Subcutaneous abdominal adipose tissue (tissue), 5 donors: ENCODE results near the gene TLE4.

Experiments used
- H3K27ac ChIP-seq: one replicate; pipeline ENCODE4 v1.7.0; 2013; ENCODE audit warnings: low read depth, mild to moderate bottlenecking, inconsistent platforms, low read length, moderate library complexity
- H3K27me3 ChIP-seq, 5 donors: one replicate each; pipeline ENCODE4 v1.7.0; 2013; ENCODE audit warnings: low read length in 5 of 5, inconsistent platforms in 1 of 5; ENCODE audit not compliant: control insufficient read depth in 5 of 5, insufficient read depth in 4 of 5
- H3K36me3 ChIP-seq, 5 donors: one replicate each; pipeline ENCODE4 v1.7.0; 2013; ENCODE audit warnings: low read length in 5 of 5; ENCODE audit not compliant: control insufficient read depth in 5 of 5, insufficient read depth in 5 of 5
- H3K4me1 ChIP-seq, 5 donors: one replicate each; pipeline ENCODE4 v1.7.0; 2013; ENCODE audit warnings: low read length in 5 of 5, mild to moderate bottlenecking in 3 of 5, moderate library complexity in 1 of 5; ENCODE audit not compliant: control insufficient read depth in 5 of 5, insufficient read depth in 5 of 5
- H3K4me3 ChIP-seq, 5 donors: one replicate each; pipeline ENCODE4 v1.7.0; 2013; ENCODE audit warnings: low read length in 5 of 5, low read depth in 1 of 5
- H3K9ac ChIP-seq, 5 donors: one replicate each; pipeline ENCODE4 v1.7.0; 2013; ENCODE audit warnings: low read length in 5 of 5, mild to moderate bottlenecking in 4 of 5, moderate library complexity in 3 of 5
- H3K9me3 ChIP-seq, 5 donors: one replicate each; pipeline ENCODE4 v1.7.0; 2013; ENCODE audit warnings: low read length in 5 of 5; ENCODE audit not compliant: control insufficient read depth in 5 of 5
- donor health status: healthy.
- donor health status: healthy.
- donor health status: healthy.
- donor health status: healthy.
- donor health status: healthy.

The TLE4 gene

DNA sequence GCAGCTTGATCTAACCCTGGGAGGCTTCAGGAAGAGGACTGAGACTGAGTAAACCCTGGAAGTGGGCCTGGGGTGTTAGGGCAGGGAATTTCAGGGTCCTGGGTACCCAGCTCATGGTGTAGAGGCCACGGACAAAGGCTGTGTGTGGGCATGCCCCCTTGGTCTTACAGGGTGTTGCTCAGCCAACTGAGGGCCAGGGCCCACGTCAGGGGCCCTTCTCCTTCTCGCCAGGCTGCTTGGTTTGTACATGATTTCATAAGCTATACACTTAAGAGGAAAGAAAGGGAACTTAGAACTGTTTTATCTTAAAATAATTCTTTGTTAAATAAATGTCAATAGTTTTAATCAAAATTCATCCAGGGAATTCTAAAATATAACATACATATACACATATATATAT, 95.4 kb downstream of the TLE4 start:
- Histone ChIP-seq H3K36me3 (peaks cover 0 to 3% (median 0%) of the 10 kb centered on the region in 5 donors), H3K9me3 (no peaks in the 10 kb centered on the region), H3K27ac (no peak overlapping the region), H3K4me3 (no peak overlapping the region), H3K27me3 (no peaks in the 10 kb centered on the region), H3K4me1 (peaks cover 0 to 27% (median 13%) of the 10 kb centered on the region in 5 donors), H3K9ac (no peak overlapping the region)

GRCh38 chr9:79667817-79668436, 96.2 kb downstream of the TLE4 start:
- no peak overlapping the region for H3K9ac ChIP-seq
- no peak overlapping the region for H3K27ac ChIP-seq
- no peaks in the 10 kb centered on the region for H3K9me3 ChIP-seq
- no peaks in the 10 kb centered on the region for H3K27me3 ChIP-seq
- H3K4me3 ChIP-seq: no peak overlapping the region
- peaks cover 0 to 21% (median 11%) of the 10 kb centered on the region in 5 donors for H3K4me1 ChIP-seq
- H3K36me3 ChIP-seq: peaks cover 0 to 3% (median 0%) of the 10 kb centered on the region in 5 donors

GRCh38 chr9:79668956-79669355, 97.2 kb downstream of the TLE4 start:
- Histone ChIP-seq H3K4me3 (no peak overlapping the region), H3K4me1 (peaks cover 0 to 12% (median under 1%) of the 10 kb centered on the region in 5 donors), H3K9me3 (no peaks in the 10 kb centered on the region), H3K27me3 (no peaks in the 10 kb centered on the region), H3K9ac (no peak overlapping the region), H3K27ac (no peak overlapping the region), H3K36me3 (peaks cover 0 to 3% (median 0%) of the 10 kb centered on the region in 5 donors)

GRCh38 chr9:79670269-79670961, 98.7 kb downstream of the TLE4 start:
- H3K9ac ChIP-seq: no peak overlapping the region
- no peak overlapping the region for H3K4me3 ChIP-seq
- no peaks in the 10 kb centered on the region for H3K9me3 ChIP-seq
- H3K4me1 ChIP-seq: peaks cover 0 to 10% (median 0%) of the 10 kb centered on the region in 5 donors
- H3K36me3 ChIP-seq: peaks cover 0 to 3% (median 0%) of the 10 kb centered on the region in 5 donors
- H3K27me3 ChIP-seq: no peaks in the 10 kb centered on the region
- H3K27ac ChIP-seq: no peak overlapping the region

DNA sequence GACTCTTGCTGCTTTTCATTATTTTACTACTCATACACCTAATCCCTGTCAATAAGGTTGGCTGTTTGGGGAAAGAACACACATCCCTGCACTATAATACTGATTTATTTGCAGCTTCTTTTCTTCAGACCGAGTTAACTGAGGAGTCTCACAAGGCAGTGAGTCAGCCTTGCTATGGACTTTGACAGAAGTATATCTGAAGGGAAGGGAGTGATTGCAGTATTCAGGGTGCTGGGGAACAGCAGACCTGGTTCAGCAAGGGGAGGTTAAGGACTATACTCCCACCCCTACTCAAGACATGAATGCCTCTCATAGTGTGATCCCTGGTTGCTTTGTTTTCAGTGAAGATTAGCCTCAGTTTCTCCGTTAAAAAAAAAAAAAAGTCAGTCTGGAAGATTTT, 99.8 kb downstream of the TLE4 start:
- no peaks in the 10 kb centered on the region for H3K27me3 ChIP-seq
- no peak overlapping the region for H3K9ac ChIP-seq
- peaks cover 0 to 10% (median 0%) of the 10 kb centered on the region in 5 donors for H3K4me1 ChIP-seq
- H3K9me3 ChIP-seq: no peaks in the 10 kb centered on the region
- H3K4me3 ChIP-seq: no peak overlapping the region
- no peak overlapping the region for H3K27ac ChIP-seq
- peaks cover 0 to 3% (median 0%) of the 10 kb centered on the region in 5 donors for H3K36me3 ChIP-seq

GRCh38 chr9:79672236-79672635, 100.5 kb downstream of the TLE4 start:
- no peak overlapping the region for H3K27ac ChIP-seq
- no peaks in the 10 kb centered on the region for H3K9me3 ChIP-seq
- peaks cover 0 to 3% (median 0%) of the 10 kb centered on the region in 5 donors for H3K36me3 ChIP-seq
- no peak overlapping the region for H3K9ac ChIP-seq
- H3K27me3 ChIP-seq: no peaks in the 10 kb centered on the region
- H3K4me1 ChIP-seq: peaks cover 0 to 10% (median 0%) of the 10 kb centered on the region in 5 donors
- no peak overlapping the region for H3K4me3 ChIP-seq

GRCh38 chr9:79672891-79673290, 101.1 kb downstream of the TLE4 start:
- H3K4me3 ChIP-seq: no peak overlapping the region
- H3K4me1 ChIP-seq: peaks cover 0 to 8% (median 0%) of the 10 kb centered on the region in 5 donors
- H3K27ac ChIP-seq: no peak overlapping the region
- no peaks in the 10 kb centered on the region for H3K27me3 ChIP-seq
- peaks cover 0 to 3% (median 0%) of the 10 kb centered on the region in 5 donors for H3K36me3 ChIP-seq
- no peak overlapping the region for H3K9ac ChIP-seq
- no peaks in the 10 kb centered on the region for H3K9me3 ChIP-seq

DNA sequence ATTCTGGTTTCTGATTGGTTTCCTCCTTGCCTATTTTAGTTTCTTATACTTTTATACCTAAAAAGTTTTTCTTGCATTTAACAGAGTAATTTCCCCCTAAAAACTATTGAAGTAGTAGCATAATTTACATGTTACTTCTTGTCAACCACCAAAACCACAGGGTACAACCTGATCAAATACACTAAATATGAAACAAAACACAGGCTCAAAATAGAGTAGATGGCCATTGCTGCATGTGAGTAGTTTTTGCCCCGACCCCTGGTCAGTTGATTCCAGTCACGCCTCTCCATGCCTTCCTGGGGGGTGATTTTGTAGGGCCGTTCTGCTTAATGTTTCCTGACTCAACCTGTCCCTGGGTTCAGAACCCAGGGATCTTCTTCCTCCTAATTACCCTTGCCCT, 101.8 kb downstream of the TLE4 start:
- H3K27ac ChIP-seq: no peak overlapping the region

DNA sequence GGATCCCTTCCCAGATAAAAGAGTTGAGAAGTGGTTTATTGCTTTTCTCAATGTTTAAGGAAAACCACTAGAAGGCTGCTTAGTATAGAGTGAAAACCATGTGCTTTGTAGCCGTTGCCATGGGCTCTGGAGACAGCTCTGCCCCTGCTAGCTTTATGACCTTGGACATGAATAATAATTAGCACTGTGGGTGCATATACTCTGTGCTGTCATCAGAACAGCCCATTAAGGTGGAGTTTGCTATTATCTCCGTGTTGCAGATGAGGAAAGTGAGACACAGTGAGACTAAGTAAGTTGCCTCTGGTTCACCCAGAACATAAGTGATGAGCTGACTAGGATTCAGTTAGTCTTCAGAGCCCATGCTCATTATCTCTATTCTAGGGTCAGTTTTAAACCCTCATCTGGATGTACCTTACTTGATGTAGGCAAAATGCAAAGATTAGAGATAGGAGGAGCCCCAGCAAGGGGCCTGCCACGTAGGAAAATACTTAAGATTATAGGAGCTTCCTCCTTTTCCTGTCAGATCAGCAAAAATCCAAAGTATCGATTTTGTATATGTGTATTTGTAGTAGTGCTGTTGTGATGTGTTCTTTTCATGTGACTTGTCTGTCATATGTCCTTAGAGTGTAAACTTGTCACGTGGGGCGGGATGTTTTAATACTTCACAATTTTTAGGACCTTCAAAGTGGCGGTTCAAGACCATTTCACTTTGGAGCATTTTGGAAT, 102.5 kb downstream of the TLE4 start:
- Histone ChIP-seq H3K9ac (no peak overlapping the region), H3K9me3 (no peaks in the 10 kb centered on the region), H3K4me3 (no peak overlapping the region), H3K27ac (no peak overlapping the region), H3K27me3 (no peaks in the 10 kb centered on the region), H3K36me3 (peaks cover 0 to 3% (median 0%) of the 10 kb centered on the region in 5 donors), H3K4me1 (no peaks in the 10 kb centered on the region)

More for the DNA sequence above, 101.8 kb downstream of the TLE4 start:
- Histone ChIP-seq H3K4me1 (peaks cover 0 to 3% (median 0%) of the 10 kb centered on the region in 5 donors), H3K9ac (no peak overlapping the region), H3K36me3 (peaks cover 0 to 3% (median 0%) of the 10 kb centered on the region in 5 donors), H3K9me3 (no peaks in the 10 kb centered on the region), H3K27me3 (no peaks in the 10 kb centered on the region), H3K4me3 (no peak overlapping the region)

DNA sequence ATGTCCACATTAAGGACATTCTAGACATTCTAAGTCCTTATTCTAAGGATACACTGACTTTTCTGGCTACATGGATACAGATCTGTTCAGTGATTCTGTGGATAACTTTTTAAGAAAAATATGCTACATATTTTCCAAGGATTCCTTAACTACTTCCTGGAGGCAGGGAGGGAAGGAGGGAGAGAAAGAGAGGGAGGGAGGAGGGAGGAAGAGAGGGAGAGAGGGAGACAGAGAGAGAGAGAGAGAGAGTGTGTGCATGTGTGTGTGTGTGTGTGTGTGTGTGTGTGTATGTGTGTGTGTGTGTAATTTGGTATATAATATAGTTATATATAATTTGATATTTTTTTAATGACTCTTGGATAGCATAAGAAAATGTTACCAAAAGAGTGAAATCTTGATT, 109.8 kb downstream of the TLE4 start:
- Histone ChIP-seq H3K9ac (no peak overlapping the region), H3K4me1 (peaks cover 0 to 10% (median 3%) of the 10 kb centered on the region in 5 donors), H3K9me3 (no peaks in the 10 kb centered on the region), H3K36me3 (no peaks in the 10 kb centered on the region), H3K27me3 (no peaks in the 10 kb centered on the region), H3K4me3 (no peak overlapping the region), H3K27ac (no peak overlapping the region)
